Hair follicular keratinocyte (primary cell): ENCODE results near the gene PHYKPL. TPM values are rescaled to one million over a fixed set of nuclear protein-coding genes. Genes with fewer than 3 reads are reported as not detected.

Source experiments
- total RNA-seq: library from RNA; depleted of rRNA; stranded (reverse); fragments of >200 nt; gene quantifications from 2 replicates; pipeline ENCODE4 v1.2.3, GENCODE V29; 2015

PHYKPL gene
- 9.9 and 17.6 TPM in 2 replicates for total RNA-seq

GRCh38 chr5:178232124-178232919 lies at the start of gene PHYKPL:
TSS of gene PHYKPL (minus strand) at chr5:178232802. CDS start at chr5:178232550, 252 bp downstream.

GRCh38 chr5:178204182-178204934 lies 28.2 kb downstream of the PHYKPL start, which contains the start of gene HNRNPAB:
TSS of gene HNRNPAB (plus strand) at chr5:178204533. CDS start at chr5:178204838, 305 bp downstream.

GRCh38 chr5:178187014-178187413 lies 45.6 kb downstream of the PHYKPL start, which contains the start of gene GMCL2:
TSS of gene GMCL2 (minus strand) at chr5:178187371. CDS start at chr5:178187299, 72 bp downstream.

Other genes with a start within 250 kb of the PHYKPL start
- gene PROP1, start 236.6 kb downstream of the PHYKPL start, total RNA-seq: not detected in 2 replicates
- gene N4BP3, start 119.3 kb downstream of the PHYKPL start, total RNA-seq: 5.3 and 6.1 TPM in 2 replicates
- gene RMND5B, start 101.8 kb downstream of the PHYKPL start, total RNA-seq: 23.0 and 24.2 TPM in 2 replicates
- 378 and 577 TPM in 2 replicates for gene NHP2, start 78.9 kb downstream of the PHYKPL start, total RNA-seq
- not detected in 2 replicates for gene GMCL2, start 45.4 kb downstream of the PHYKPL start, total RNA-seq
- 72.8 and 158 TPM in 2 replicates for gene HNRNPAB, start 28.3 kb downstream of the PHYKPL start, total RNA-seq